Neural cell (in vitro differentiated cells): ENCODE results near the gene TELO2. TPM values are rescaled to one million over a fixed set of nuclear protein-coding genes. Genes with fewer than 3 reads are reported as not detected.

Experiments
- H2AFZ ChIP-seq: fragments of 200-600, 300-800 bp; sonication (generic), shearing (Covaris generic); 2 replicates; pipeline ENCODE4 v1.6.0; 2014; ENCODE audit warnings: low read depth, mild to moderate bottlenecking, antibody characterized with exemption, low read length, moderate library complexity
- H3F3A ChIP-seq: fragments of 200-600 bp; shearing (Covaris generic); 2 replicates; pipeline ENCODE4 v1.6.1; 2016; ENCODE audit warnings: mild to moderate bottlenecking, moderate library complexity, mixed read lengths, antibody characterized with exemption, low read length; ENCODE audit not compliant: insufficient read depth, poor library complexity, severe bottlenecking
- H3K27ac ChIP-seq: fragments of 200-600, 300-800 bp; sonication (generic), shearing (Covaris generic); 2 replicates; pipeline ENCODE4 v1.5.1; 2014; ENCODE audit warnings: mild to moderate bottlenecking, low read length, moderate library complexity
- H3K27me3 ChIP-seq: fragments of 300-800, 200-600 bp; sonication (generic), shearing (Covaris generic); 2 replicates; pipeline ENCODE4 v1.6.0; 2014; ENCODE audit warnings: mild to moderate bottlenecking, low read depth, low read length, moderate library complexity; ENCODE audit not compliant: insufficient read depth
- H3K36me3 ChIP-seq: fragments of 300-800, 200-600 bp; sonication (generic), shearing (Covaris generic); 2 replicates; pipeline ENCODE4 v1.5.1; 2014; ENCODE audit warnings: mild to moderate bottlenecking, antibody characterized with exemption, low read length, moderate library complexity; ENCODE audit not compliant: insufficient read depth
- H3K4me2 ChIP-seq: fragments of 300-800, 200-600 bp; sonication (generic), shearing (Covaris generic); 2 replicates; pipeline ENCODE4 v1.6.0; 2014; ENCODE audit warnings: mild to moderate bottlenecking, low read length
- H3K4me3 ChIP-seq: fragments of 300-800, 200-600 bp; sonication (generic), shearing (Covaris generic); 2 replicates; pipeline ENCODE4 v1.5.1; 2014; ENCODE audit warnings: mild to moderate bottlenecking, low read length, moderate library complexity
- H3K79me2 ChIP-seq: fragments of 200-600 bp; shearing (Covaris generic); replicated peaks from 2 replicates; pipeline ENCODE4 v1.6.0; 2014; ENCODE audit warnings: mild to moderate bottlenecking, low read length, moderate library complexity; ENCODE audit not compliant: insufficient read depth
- H3K9ac ChIP-seq: fragments of 300-800, 200-600 bp; sonication (generic), shearing (Covaris generic); 2 replicates; pipeline ENCODE4 v1.6.1; 2016; ENCODE audit warnings: mild to moderate bottlenecking, low read length, mixed read lengths
- H3K9me2 ChIP-seq: fragments of 200-600 bp; shearing (Covaris generic); 2 replicates; pipeline ENCODE4 v1.6.1; 2016; ENCODE audit warnings: mild to moderate bottlenecking, low read length, mixed read lengths; ENCODE audit not compliant: insufficient read depth
- H3K9me3 ChIP-seq: fragments of 200-600, 300-800 bp; sonication (generic), shearing (Covaris generic); 2 replicates; pipeline ENCODE4 v1.6.1; 2016; ENCODE audit warnings: mild to moderate bottlenecking, mixed run types, low read length, moderate library complexity, mixed read lengths
- H4K20me1 ChIP-seq: fragments of 200-600 bp; shearing (Covaris generic); 2 replicates; pipeline ENCODE4 v1.6.1; 2016; ENCODE audit warnings: mild to moderate bottlenecking, mixed run types; ENCODE audit not compliant: insufficient read depth
- EP300 ChIP-seq: fragments of 450-650 bp; conservative IDR thresholded peaks from 2 replicates; pipeline ENCODE4 v1.6.1; 2014; ENCODE audit warnings: antibody characterized with exemption, mild to moderate bottlenecking, moderate library complexity; ENCODE audit not compliant: poor library complexity, severe bottlenecking
- EZH2 ChIP-seq: fragments of 200-600, 300-800 bp; shearing (Covaris generic), sonication (generic); IDR thresholded peaks from 2 replicates; pipeline ENCODE4 v1.6.1; 2014; ENCODE audit warnings: antibody characterized with exemption, low read length, borderline replicate concordance, mild to moderate bottlenecking; ENCODE audit not compliant: insufficient read depth, poor library complexity, severe bottlenecking
- MXI1 ChIP-seq: fragments of 450-650 bp; conservative IDR thresholded peaks from 2 replicates; pipeline ENCODE4 v1.6.1; 2014; ENCODE audit warnings: antibody characterized with exemption, mild to moderate bottlenecking; ENCODE audit not compliant: poor library complexity, severe bottlenecking
- POLR2AphosphoS5 ChIP-seq: IDR thresholded peaks from 2 replicates; pipeline ENCODE4 v1.6.1; 2012
- RAD21 ChIP-seq: fragments of 450-650 bp; conservative IDR thresholded peaks from 2 replicates; pipeline ENCODE4 v1.6.1; 2014; ENCODE audit warnings: antibody characterized with exemption, mild to moderate bottlenecking, moderate library complexity
- REST ChIP-seq: IDR thresholded peaks from 2 replicates; pipeline ENCODE4 v1.6.1; 2012; ENCODE audit warnings: borderline replicate concordance
- SMC3 ChIP-seq: fragments of 450-650 bp; conservative IDR thresholded peaks from 2 replicates; pipeline ENCODE4 v1.6.1; 2014; ENCODE audit warnings: antibody characterized with exemption, mild to moderate bottlenecking, moderate library complexity; ENCODE audit not compliant: poor library complexity
- TAF1 ChIP-seq: IDR thresholded peaks from 2 replicates; pipeline ENCODE4 v1.6.1; 2012; ENCODE audit warnings: low read depth
- polyA plus RNA-seq: library from polyadenylated mRNA; depleted of rRNA; stranded (reverse); fragments of >200 nt; gene quantifications from 2 replicates; pipeline ENCODE4 v1.2.3, GENCODE V29; 2014
- TF ChIP-seq, protein P1 (sequence below): fragments of 450-650 bp; IDR thresholded peaks from 2 replicates; pipeline ENCODE4 v1.5.1; 2014; ENCODE audit warnings: antibody characterized with exemption, mild to moderate bottlenecking, moderate library complexity; ENCODE audit not compliant: poor library complexity, severe bottlenecking

The TELO2 gene
- polyA plus RNA-seq, 1 donor from 2014 or later, result 50.4 TPM

GRCh38 chr16:1461146-1461545 lies 32.0 kb upstream of the TELO2 start:
- no peaks in the 10 kb centered on the region for H3F3A ChIP-seq
- H3K36me3 ChIP-seq, result no peaks in the 10 kb centered on the region
- H3K9ac ChIP-seq, result no peak overlapping the region
- H2AFZ ChIP-seq, result no peak overlapping the region
- TF ChIP-seq MXI1 (no peak), POLR2AphosphoS5 (no peak), SMC3 (no peak), EP300 (no peak), RAD21 (no peak), EZH2 (no peak), REST (no peak), TAF1 (no peak)
- TF ChIP-seq, protein P1, sequence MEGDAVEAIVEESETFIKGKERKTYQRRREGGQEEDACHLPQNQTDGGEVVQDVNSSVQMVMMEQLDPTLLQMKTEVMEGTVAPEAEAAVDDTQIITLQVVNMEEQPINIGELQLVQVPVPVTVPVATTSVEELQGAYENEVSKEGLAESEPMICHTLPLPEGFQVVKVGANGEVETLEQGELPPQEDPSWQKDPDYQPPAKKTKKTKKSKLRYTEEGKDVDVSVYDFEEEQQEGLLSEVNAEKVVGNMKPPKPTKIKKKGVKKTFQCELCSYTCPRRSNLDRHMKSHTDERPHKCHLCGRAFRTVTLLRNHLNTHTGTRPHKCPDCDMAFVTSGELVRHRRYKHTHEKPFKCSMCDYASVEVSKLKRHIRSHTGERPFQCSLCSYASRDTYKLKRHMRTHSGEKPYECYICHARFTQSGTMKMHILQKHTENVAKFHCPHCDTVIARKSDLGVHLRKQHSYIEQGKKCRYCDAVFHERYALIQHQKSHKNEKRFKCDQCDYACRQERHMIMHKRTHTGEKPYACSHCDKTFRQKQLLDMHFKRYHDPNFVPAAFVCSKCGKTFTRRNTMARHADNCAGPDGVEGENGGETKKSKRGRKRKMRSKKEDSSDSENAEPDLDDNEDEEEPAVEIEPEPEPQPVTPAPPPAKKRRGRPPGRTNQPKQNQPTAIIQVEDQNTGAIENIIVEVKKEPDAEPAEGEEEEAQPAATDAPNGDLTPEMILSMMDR, result no peak
- no peaks in the 10 kb centered on the region for H3K9me2 ChIP-seq
- no peak overlapping the region for H3K4me3 ChIP-seq
- H3K9me3 ChIP-seq, result no peaks in the 10 kb centered on the region
- H3K79me2 ChIP-seq, result no peaks in the 10 kb centered on the region
- no peak overlapping the region for H3K4me2 ChIP-seq
- H4K20me1 ChIP-seq, result no peaks in the 10 kb centered on the region
- no peaks in the 10 kb centered on the region for H3K27me3 ChIP-seq
- no peak overlapping the region for H3K27ac ChIP-seq

- Histone ChIP-seq H2AFZ (no peak overlapping the region), H3K9me2 (no peaks in the 10 kb centered on the region), H3K9ac (no peak overlapping the region), H3K36me3 (no peaks in the 10 kb centered on the region), H3K27ac (no peak overlapping the region), H3K9me3 (no peaks in the 10 kb centered on the region), H3K4me2 (no peak overlapping the region), H4K20me1 (no peaks in the 10 kb centered on the region), H3K79me2 (no peaks in the 10 kb centered on the region), H3F3A (no peaks in the 10 kb centered on the region), H3K4me3 (no peak overlapping the region), H3K27me3 (no peaks in the 10 kb centered on the region)
- TF ChIP-seq MXI1 (no peak), SMC3 (no peak), EZH2 (no peak), RAD21 (no peak), TAF1 (no peak), EP300 (no peak), POLR2AphosphoS5 (no peak), REST (no peak)
- TF ChIP-seq, protein P1, result no peak
Measured at GRCh38 chr16:1464196-1464893, 28.8 kb upstream of the TELO2 start.
